HFF-Myc (cell line): ENCODE measurements around the gene IL19.

Experiments
- DNase-seq: peaks from one replicate; pipeline ENCODE4 v3.0.0-alpha.2; 2011; ENCODE audit warnings: low read depth; ENCODE audit errors: extremely low read depth
- H3K4me3 ChIP-seq: replicated peaks from 2 replicates; pipeline ENCODE4 v1.5.1; 2011; ENCODE audit warnings: low read depth, mild to moderate bottlenecking, control low read depth, low read length
- CTCF ChIP-seq: IDR thresholded peaks from 2 replicates; pipeline ENCODE4 v1.5.1; 2012; ENCODE audit warnings: mild to moderate bottlenecking, low read depth, low read length, control low read depth; ENCODE audit errors: missing control alignments

The IL19 gene

GRCh38 chr1:206829875-206830274 lies 59.3 kb downstream of the IL19 start:
- DNase-seq, result no peak
- no peak for TF ChIP-seq CTCF
- H3K4me3 ChIP-seq, result no peak overlapping the region

- TF ChIP-seq CTCF, result no peak
- H3K4me3 ChIP-seq, result no peak overlapping the region
- no peak for DNase-seq
Observed at GRCh38 chr1:206831650-206832049, 61.1 kb downstream of the IL19 start.

GRCh38 chr1:206832352-206832880 lies 61.8 kb downstream of the IL19 start:
- H3K4me3 ChIP-seq, result no peak overlapping the region
- TF ChIP-seq CTCF, result no peak
- DNase-seq, result no peak

GRCh38 chr1:206833106-206833680 lies 62.6 kb downstream of the IL19 start:
- TF ChIP-seq CTCF, result no peak
- H3K4me3 ChIP-seq, result no peak overlapping the region
- DNase-seq, result no peak

GRCh38 chr1:206833801-206834200 lies 63.2 kb downstream of the IL19 start:
- no peak overlapping the region for H3K4me3 ChIP-seq
- no peak for DNase-seq
- no peak for TF ChIP-seq CTCF

GRCh38 chr1:206834217-206834616 lies 63.6 kb downstream of the IL19 start:
- no peak overlapping the region for H3K4me3 ChIP-seq
- no peak for TF ChIP-seq CTCF
- DNase-seq, result no peak

- no peak for DNase-seq
- TF ChIP-seq CTCF, result no peak
- H3K4me3 ChIP-seq, result no peak overlapping the region
Observed at GRCh38 chr1:206834711-206835110, 64.1 kb downstream of the IL19 start.
